Right lung (tissue), 10 donors: ENCODE results near the gene IRS2. TPM values are rescaled to one million over a fixed set of nuclear protein-coding genes. Genes with fewer than 3 reads are reported as not detected.
A peak's percentile ranks its signal among the peaks of the same experiment; 100 is the strongest.
"Not testable (repeated sequence)": the region's sequence is repeated elsewhere in the genome, so short reads cannot be mapped to it uniquely, and the experiment has no call there.

ENCODE experiments used
- DNase-seq, 2 donors: peaks; one replicate each; pipeline ENCODE4 v3.0.0-alpha.2; 2013
- long read RNA-seq, 8 donors: transcript quantifications; one replicate each; lab custom pipeline, GENCODE V29; 2026
- polyA plus RNA-seq, 5 donors: library from polyadenylated mRNA; unstranded; fragments of 120-200 nt; gene quantifications; one replicate each; pipeline versions ENCODE4 v1.2.1 to v1.2.3, GENCODE V29; 2013; ENCODE audit warnings: inconsistent platforms in 1 of 5, low replicate concordance in 1 of 5; ENCODE audit not compliant: insufficient read length in 5 of 5, insufficient read depth in 1 of 5

The IRS2 gene
- polyA plus RNA-seq, result 1 to 10 TPM; 4.3 to 7.6 (median 6.8) TPM
- long read RNA-seq, donor 1, full-length matches to known transcripts, result 9 of 9 reads
- long read RNA-seq, donor 1, partial matches to known transcripts, result 0 of 9 reads
- long read RNA-seq, donor 1, other reads (novel, unspliced or antisense), result 0 of 9 reads
- long read RNA-seq, donor 2, full-length matches to known transcripts, result 1 of 1 reads
- long read RNA-seq, donor 2, partial matches to known transcripts, result 0 of 1 reads
- long read RNA-seq, donor 2, other reads (novel, unspliced or antisense), result 0 of 1 reads
- long read RNA-seq, donor 3, full-length matches to known transcripts, result 4 of 4 reads
- long read RNA-seq, donor 3, partial matches to known transcripts, result 0 of 4 reads
- long read RNA-seq, donor 3, other reads (novel, unspliced or antisense), result 0 of 4 reads
- long read RNA-seq, donor 4, full-length matches to known transcripts, result 5 of 5 reads
- long read RNA-seq, donor 4, partial matches to known transcripts, result 0 of 5 reads
- long read RNA-seq, donor 4, other reads (novel, unspliced or antisense), result 0 of 5 reads
- long read RNA-seq, donor 5, full-length matches to known transcripts, result 1 of 1 reads
- long read RNA-seq, donor 5, partial matches to known transcripts, result 0 of 1 reads
- long read RNA-seq, donor 5, other reads (novel, unspliced or antisense), result 0 of 1 reads
- long read RNA-seq, donor 6, full-length matches to known transcripts, result 5 of 5 reads
- long read RNA-seq, donor 6, partial matches to known transcripts, result 0 of 5 reads
- long read RNA-seq, donor 6, other reads (novel, unspliced or antisense), result 0 of 5 reads
- long read RNA-seq, donor 7, full-length matches to known transcripts, result 1 of 1 reads
- long read RNA-seq, donor 7, partial matches to known transcripts, result 0 of 1 reads
- long read RNA-seq, donor 7, other reads (novel, unspliced or antisense), result 0 of 1 reads
- long read RNA-seq, donor 8, result 0 reads

- peak; percentile 88 to 92 for DNase-seq
Measured at GRCh38 chr13:109786457-109787134, at the start of gene IRS2. IRS2 (minus strand) TSS chr13:109786583; CDS start chr13:109786053, 530 bp downstream.

- no peak for DNase-seq
Measured at GRCh38 chr13:109834973-109835720, 48.8 kb upstream of the IRS2 start.

GRCh38 chr13:109833940-109834339 is 47.6 kb upstream of the IRS2 start:
- no peak for DNase-seq

GRCh38 chr13:109833071-109833470 is 46.7 kb upstream of the IRS2 start:
- DNase-seq, result no peak

- DNase-seq, result not testable (repeated sequence)
Measured at GRCh38 chr13:109828591-109829316, 42.4 kb upstream of the IRS2 start.

GRCh38 chr13:109823201-109823600 is 36.8 kb upstream of the IRS2 start:
- DNase-seq, result not testable (repeated sequence)

- no peak for DNase-seq
Measured at GRCh38 chr13:109821103-109821502, 34.7 kb upstream of the IRS2 start.

GRCh38 chr13:109819874-109820273 is 33.5 kb upstream of the IRS2 start:
- DNase-seq, result no peak

- DNase-seq, result no peak
Measured at GRCh38 chr13:109818886-109819285, 32.5 kb upstream of the IRS2 start.

- no peak for DNase-seq
Measured at GRCh38 chr13:109817591-109818535, 31.5 kb upstream of the IRS2 start.

- no peak for DNase-seq
Measured at GRCh38 chr13:109816808-109817203, 30.4 kb upstream of the IRS2 start.

- DNase-seq, result no peak
Measured at GRCh38 chr13:109816112-109816807, 29.9 kb upstream of the IRS2 start.

- DNase-seq, result no peak
Measured at GRCh38 chr13:109815651-109816050, 29.3 kb upstream of the IRS2 start.

- no peak for DNase-seq
Measured at GRCh38 chr13:109813663-109814062, 27.3 kb upstream of the IRS2 start.

GRCh38 chr13:109812382-109812781 is 26.0 kb upstream of the IRS2 start:
- DNase-seq, result no peak

GRCh38 chr13:109810761-109811510 is 24.6 kb upstream of the IRS2 start:
- no peak for DNase-seq

- no peak for DNase-seq
Measured at GRCh38 chr13:109809216-109809932, 23.0 kb upstream of the IRS2 start.
